Body of pancreas (tissue), 4 donors: ENCODE data around the gene TLE1. TPM values are rescaled to one million over a fixed set of nuclear protein-coding genes. Genes with fewer than 3 reads are reported as not detected.

Experiments
- ATAC-seq: fragments of 150-250 bp; one replicate; pipeline ENCODE4 v1.9.1; 2016
- DNase-seq, 4 donors: peaks; one replicate each; pipeline ENCODE4 v3.0.0-alpha.2; 2019
- H3K27ac ChIP-seq, 4 donors: fragments of 200-600 bp; sonication (generic); 1 replicate in 3 of 4; 2 replicates in 1 of 4; pipeline versions ENCODE4 v1.5.1 to v1.6.1; 2016 to 2019; ENCODE audit warnings: mild to moderate bottlenecking in 1 of 4, mixed read lengths in 1 of 4, moderate library complexity in 1 of 4
- H3K27me3 ChIP-seq, 2 donors: fragments of 200-600 bp; sonication (generic); one replicate each; pipeline ENCODE4 v1.6.0; 2016; ENCODE audit warnings: mild to moderate bottlenecking in 1 of 2
- H3K36me3 ChIP-seq, 2 donors: fragments of 200-600 bp; sonication (generic); replicated peaks in 1 of 2; 2 replicates each; pipeline ENCODE4 v1.5.1; 2016; ENCODE audit warnings: low read depth in 2 of 2; ENCODE audit not compliant: insufficient read depth in 1 of 2
- H3K4me1 ChIP-seq: fragments of 200-600 bp; sonication (generic); one replicate; pipeline ENCODE4 v1.6.0; 2016
- H3K4me3 ChIP-seq, 2 donors: fragments of 200-600 bp; sonication (generic); 1 replicate in 1 of 2; 2 replicates in 1 of 2; pipeline ENCODE4 v1.5.1; 2016 to 2019
- H3K9me3 ChIP-seq, 3 donors: fragments of 200-600 bp; sonication (generic); 1 replicate in 2 of 3; 2 replicates in 1 of 3; pipeline ENCODE4 v1.5.1; 2016
- POLR2A ChIP-seq, 3 donors: fragments of 450-650 bp; IDR thresholded peaks; one replicate each; pipeline ENCODE4 v1.6.1; 2016; ENCODE audit warnings: antibody characterized with exemption in 3 of 3, mild to moderate bottlenecking in 2 of 3
- WGBS, 2 donors: methylation state at CpG; one replicate each; pipeline ENCODE4 v1.1.5; 2017; 5-methylcytosine and 5-hydroxymethylcytosine counted together
- intact Hi-C: fragments of 100-400 bp; cut with DNase I; formaldehyde crosslinking; loops from one replicate; pipeline ENCODE4 v1.15.1; 2023
- total RNA-seq, 2 donors: library from RNA; depleted of rRNA; stranded (reverse); fragments of >200 nt; gene quantifications; one replicate each; pipeline ENCODE4 v1.1.0, GENCODE V29; 2016
- TF ChIP-seq, protein P1 (sequence below), 7 experiments: fragments of 450-650 bp in 4 of 7; fragments of 200-600 bp in 3 of 7; sonication (generic) in 3 of 7; IDR thresholded peaks; one replicate each; pipeline ENCODE4 v1.5.1; 2016 to 2019; ENCODE audit warnings: antibody characterized with exemption in 7 of 7

Gene TLE1
- total RNA-seq, 2 donors from 2014 or later = 49.5 to 58.3 TPM

GRCh38 chr9:81590688-81591087 lies 98.7 kb downstream of the TLE1 start:
- Histone ChIP-seq H3K9me3 (no peaks in the 10 kb centered on the region), H3K27me3 (no peaks in the 10 kb centered on the region), H3K27ac (peak overlapping the region in 1 of 4 donors; percentile 5), H3K4me1 (peaks cover 42% of the 10 kb centered on the region), H3K36me3 (no peaks in the 10 kb centered on the region), H3K4me3 (no peak overlapping the region)
- WGBS, 2 donors = 96% methylated on average over 16 of the region's 16 CpGs
- intact Hi-C loops = no loop called here
- ATAC-seq (no peak), DNase-seq (no peak)
- no peak for TF ChIP-seq POLR2A (IDR thresholded peaks at IDR 0.05)
- TF ChIP-seq, protein P1, sequence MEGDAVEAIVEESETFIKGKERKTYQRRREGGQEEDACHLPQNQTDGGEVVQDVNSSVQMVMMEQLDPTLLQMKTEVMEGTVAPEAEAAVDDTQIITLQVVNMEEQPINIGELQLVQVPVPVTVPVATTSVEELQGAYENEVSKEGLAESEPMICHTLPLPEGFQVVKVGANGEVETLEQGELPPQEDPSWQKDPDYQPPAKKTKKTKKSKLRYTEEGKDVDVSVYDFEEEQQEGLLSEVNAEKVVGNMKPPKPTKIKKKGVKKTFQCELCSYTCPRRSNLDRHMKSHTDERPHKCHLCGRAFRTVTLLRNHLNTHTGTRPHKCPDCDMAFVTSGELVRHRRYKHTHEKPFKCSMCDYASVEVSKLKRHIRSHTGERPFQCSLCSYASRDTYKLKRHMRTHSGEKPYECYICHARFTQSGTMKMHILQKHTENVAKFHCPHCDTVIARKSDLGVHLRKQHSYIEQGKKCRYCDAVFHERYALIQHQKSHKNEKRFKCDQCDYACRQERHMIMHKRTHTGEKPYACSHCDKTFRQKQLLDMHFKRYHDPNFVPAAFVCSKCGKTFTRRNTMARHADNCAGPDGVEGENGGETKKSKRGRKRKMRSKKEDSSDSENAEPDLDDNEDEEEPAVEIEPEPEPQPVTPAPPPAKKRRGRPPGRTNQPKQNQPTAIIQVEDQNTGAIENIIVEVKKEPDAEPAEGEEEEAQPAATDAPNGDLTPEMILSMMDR (IDR thresholded peaks at IDR 0.05) = no peak

- H3K4me1 ChIP-seq = peaks cover 38% of the 10 kb centered on the region
- TF ChIP-seq, protein P1 (IDR thresholded peaks at IDR 0.05) = no peak
- TF ChIP-seq POLR2A (IDR thresholded peaks at IDR 0.05) = no peak
- no peak for ATAC-seq
These were observed 99.5 kb downstream of the TLE1 start for GRCh38 chr9:81589819-81590218.

DNA sequence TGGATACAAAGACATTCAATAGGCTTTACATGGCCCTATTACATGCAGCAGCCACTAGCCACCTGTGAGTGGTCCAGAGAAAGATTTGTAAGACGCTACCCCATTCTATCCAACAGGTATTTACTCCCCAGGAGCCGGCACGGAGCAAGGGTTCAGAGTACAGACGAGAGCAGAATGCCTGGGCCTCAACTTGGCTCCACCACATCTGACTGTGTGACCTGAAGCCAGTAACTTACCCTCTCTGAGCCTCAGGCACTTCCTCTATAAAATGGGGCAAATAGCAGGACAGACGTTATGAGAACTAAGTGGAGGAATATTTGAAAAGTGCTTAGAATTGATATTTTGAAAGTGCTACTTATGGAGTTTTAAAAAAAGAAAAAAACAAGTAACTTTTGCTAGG lies 100.0 kb downstream of the TLE1 start:
- H3K4me1 ChIP-seq = peaks cover 36% of the 10 kb centered on the region
- H3K9me3 ChIP-seq = no peaks in the 10 kb centered on the region
- H3K4me3 ChIP-seq = no peak overlapping the region
- DNase-seq = no peak
- no peak for TF ChIP-seq POLR2A (IDR thresholded peaks at IDR 0.05)
- TF ChIP-seq, protein P1 (IDR thresholded peaks at IDR 0.05) = no peak
- H3K36me3 ChIP-seq = no peaks in the 10 kb centered on the region
- peak overlapping the region; percentile 81 to 92 (median 87) for H3K27ac ChIP-seq
- WGBS, 2 donors = 74 to 84% methylated on average over 5 of the region's 5 CpGs
- H3K27me3 ChIP-seq = no peaks in the 10 kb centered on the region
- intact Hi-C loops = no loop called here
- no peak for ATAC-seq

More at GRCh38 chr9:81589819-81590218, 99.5 kb downstream of the TLE1 start:
- Histone ChIP-seq H3K27ac (no peak overlapping the region), H3K9me3 (no peaks in the 10 kb centered on the region), H3K27me3 (no peaks in the 10 kb centered on the region), H3K36me3 (no peaks in the 10 kb centered on the region), H3K4me3 (no peak overlapping the region)
- 91 to 94% methylated on average over 9 of the region's 9 CpGs for WGBS, 2 donors
- intact Hi-C loops = no loop called here
- no peak for DNase-seq

- WGBS, 2 donors = 21 to 27% methylated on average over 15 of the region's 15 CpGs
- DNase-seq = peak; percentile 87 to 96 (median 92)
- Histone ChIP-seq H3K4me3 (no peak overlapping the region), H3K4me1 (peaks cover 36% of the 10 kb centered on the region), H3K27me3 (no peaks in the 10 kb centered on the region), H3K9me3 (no peaks in the 10 kb centered on the region), H3K36me3 (peaks cover 0 to 4% of the 10 kb centered on the region in 2 donors), H3K27ac (peak overlapping the region; percentile 81 to 92 (median 87))
- ATAC-seq = peak; percentile 94
- intact Hi-C loops = no loop called here
- TF ChIP-seq, protein P1 (IDR thresholded peaks at IDR 0.05) = peak in 3 of 7 experiments; percentile 18 to 27 (median 26)
- TF ChIP-seq POLR2A (IDR thresholded peaks at IDR 0.05) = peak in 2 of 3 donors; percentile 59 to 63
These were observed 101.0 kb downstream of the TLE1 start for GRCh38 chr9:81588148-81588871.

DNA sequence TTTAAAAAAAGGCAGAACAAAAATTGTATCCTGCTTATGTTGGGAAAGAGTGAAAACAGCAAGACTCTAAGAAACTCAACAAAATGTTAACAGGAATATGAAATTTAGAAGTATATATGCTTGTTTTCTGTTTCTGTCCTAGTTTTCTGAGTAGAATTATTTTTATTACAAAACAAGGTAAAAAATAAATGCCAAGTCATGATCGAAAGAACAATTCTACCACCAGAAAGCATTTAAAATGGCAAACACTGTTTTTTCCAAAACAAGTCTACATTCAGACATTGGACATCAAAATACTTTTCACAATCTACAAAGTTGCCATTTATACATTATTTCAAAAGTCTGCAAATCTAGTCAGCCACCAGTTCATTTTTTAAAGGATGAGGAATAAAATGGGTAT lies 102.6 kb downstream of the TLE1 start:
- TF ChIP-seq, protein P1 (IDR thresholded peaks at IDR 0.05) = no peak
- TF ChIP-seq POLR2A (IDR thresholded peaks at IDR 0.05) = no peak
- DNase-seq = no peak
- no peak overlapping the region for H3K4me3 ChIP-seq
- no peak for ATAC-seq
- H3K36me3 ChIP-seq = peaks cover 0 to 5% of the 10 kb centered on the region in 2 donors
- intact Hi-C loops = no loop called here
- peaks cover 36% of the 10 kb centered on the region for H3K4me1 ChIP-seq
- 83 to 90% methylated on average over 1 of the region's 1 CpG for WGBS, 2 donors
- peak overlapping the region; percentile 81 to 92 (median 87) for H3K27ac ChIP-seq
- no peaks in the 10 kb centered on the region for H3K9me3 ChIP-seq
- H3K27me3 ChIP-seq = no peaks in the 10 kb centered on the region
